Activated CD4-positive, alpha-beta T cell treated with anti-CD3 and anti-CD28 coated beads for 1 hour (primary cell): ENCODE measurements around the gene FXYD6.

ENCODE experiments used
- DNase-seq: peaks from one replicate; pipeline ENCODE4 v3.0.0-alpha.2; 2020

Gene FXYD6

DNA sequence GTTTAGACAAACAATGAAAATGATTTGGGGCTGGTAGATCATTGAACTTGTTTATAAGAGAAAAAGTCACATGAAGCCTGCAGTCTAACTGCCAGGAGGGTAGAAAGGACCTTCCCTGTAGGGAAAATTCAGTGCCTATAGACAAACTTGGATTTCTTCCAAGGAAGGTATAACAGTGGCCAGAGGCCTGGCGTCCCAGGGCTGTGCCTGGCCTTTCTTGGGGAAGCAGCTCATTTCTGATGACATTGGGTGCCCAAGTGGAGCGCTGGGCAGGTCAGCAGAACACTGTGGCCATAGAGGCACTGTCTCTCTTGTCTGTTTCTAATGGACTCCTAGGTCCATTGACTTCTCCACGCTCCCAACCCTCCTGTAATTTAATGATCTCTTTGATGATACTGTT, 6.6 kb upstream of the FXYD6 start:
- DNase-seq: no peak

DNA sequence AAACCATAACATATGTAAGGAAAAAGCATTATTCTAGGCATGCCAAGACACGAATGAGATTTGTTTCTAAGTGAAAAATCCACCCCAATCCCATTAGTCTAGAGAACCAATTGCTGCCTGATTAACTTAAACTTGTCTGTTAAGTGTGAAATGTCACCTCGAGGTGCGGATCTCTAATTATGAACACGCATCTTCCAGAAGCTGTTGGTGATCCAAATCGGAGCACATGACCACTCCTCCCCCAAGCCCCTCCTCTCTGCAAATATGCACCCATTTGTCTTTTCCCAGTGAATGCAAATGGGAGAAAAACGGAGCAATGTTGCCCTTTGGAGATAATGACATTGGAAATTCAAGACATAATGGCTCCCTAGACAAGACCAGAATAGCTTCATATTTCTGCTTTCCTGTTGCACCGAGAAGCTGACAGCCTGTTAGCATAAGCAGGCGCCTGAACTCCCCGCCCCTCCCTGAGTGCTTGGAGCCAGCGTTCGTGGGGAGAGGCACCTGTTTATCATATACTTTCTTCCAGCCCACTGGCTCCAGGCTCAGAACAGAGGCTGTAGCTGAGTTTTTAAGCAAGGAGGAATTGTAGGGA, 6.0 kb upstream of the FXYD6 start:
- no peak for DNase-seq

DNA sequence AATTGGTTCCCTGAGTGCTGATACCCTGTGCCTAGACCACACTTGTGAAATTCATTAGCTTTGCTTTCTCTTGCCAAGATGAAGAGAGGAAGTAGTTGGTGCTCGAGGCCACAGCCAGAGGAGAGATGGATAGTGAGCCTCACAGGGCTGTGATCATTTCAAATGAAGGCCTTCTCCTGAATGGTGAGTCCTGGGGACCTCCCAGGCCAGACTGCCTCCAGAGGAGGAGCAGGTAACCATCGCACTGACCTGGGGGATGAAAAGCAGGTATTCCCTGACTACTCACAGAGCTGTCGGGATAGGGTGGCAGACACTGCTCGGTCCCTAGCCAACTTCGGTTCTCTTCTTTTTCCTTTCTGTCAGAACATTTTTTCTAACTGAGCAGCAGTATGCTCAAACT, 4.8 kb upstream of the FXYD6 start:
- no peak for DNase-seq

DNA sequence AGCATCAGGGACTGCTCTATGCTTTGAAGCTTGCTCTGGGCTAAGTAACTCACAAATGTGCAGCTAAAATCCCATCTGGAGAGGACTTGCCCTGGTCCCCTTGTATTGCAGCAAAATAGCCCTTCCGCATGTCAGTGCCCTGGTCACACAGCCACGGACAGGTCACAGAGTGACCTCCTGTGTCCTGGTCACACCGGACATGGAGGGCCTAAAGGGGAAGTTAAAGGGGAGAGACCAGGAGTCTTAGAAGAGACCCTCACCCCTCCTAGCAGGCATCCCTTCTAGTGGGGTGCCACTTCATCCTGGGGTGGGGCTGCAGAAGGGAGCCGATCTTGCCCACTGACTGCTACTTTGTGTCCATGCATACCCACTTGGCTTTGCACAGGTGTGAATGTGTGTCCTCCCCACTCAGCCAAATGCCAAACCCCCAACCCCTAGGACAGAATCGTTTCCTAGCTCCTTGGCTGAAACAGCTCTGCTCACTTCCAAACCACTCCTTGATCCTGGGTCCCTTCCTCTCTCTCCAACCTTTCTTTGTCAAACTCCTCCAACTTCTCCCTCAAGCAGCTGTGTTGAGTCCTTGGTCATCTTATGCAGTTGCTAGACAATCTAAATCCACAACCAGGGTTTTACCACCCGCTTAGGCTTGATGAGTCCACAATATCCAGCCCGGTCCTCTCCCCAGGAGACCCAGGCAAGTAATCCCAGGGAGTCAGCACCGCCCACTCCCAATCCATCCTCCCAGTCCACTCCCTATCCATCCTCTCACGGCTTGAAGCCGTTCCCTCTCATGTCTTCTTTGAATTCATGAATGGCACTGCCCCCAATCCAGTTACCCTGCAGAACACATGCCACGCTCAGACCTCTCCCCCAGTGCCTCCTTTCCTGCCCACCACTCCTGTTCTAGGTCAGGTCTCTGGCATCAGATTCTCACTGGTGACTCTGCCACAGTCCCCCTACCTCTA, 3.3 kb upstream of the FXYD6 start:
- no peak for DNase-seq

DNA sequence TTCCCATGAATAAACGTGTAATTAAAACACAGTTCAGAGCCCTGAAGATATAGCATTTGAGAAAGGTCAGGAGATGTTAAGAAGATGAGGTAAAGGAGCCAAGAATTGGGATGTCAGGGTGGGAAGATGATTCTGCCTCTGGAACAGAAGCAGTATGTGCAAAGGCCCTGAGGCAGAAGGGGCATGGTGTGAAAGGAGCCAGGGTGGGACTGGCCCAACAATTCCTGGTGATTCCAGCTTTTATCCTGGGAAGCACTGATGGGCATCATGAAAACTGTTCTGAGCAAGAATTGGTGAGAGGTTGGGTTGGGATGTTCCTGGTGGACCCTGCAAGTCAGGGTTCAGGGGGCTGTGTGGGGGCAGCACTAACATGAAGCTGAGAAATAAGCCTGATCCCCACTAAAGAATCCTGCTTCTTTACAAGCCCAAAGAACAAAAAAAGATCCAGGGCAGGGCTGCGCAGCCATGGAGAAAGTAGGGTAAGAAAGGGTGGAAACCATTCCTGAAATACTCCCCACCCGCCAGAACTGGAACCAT, 2.5 kb upstream of the FXYD6 start:
- no peak for DNase-seq

DNA sequence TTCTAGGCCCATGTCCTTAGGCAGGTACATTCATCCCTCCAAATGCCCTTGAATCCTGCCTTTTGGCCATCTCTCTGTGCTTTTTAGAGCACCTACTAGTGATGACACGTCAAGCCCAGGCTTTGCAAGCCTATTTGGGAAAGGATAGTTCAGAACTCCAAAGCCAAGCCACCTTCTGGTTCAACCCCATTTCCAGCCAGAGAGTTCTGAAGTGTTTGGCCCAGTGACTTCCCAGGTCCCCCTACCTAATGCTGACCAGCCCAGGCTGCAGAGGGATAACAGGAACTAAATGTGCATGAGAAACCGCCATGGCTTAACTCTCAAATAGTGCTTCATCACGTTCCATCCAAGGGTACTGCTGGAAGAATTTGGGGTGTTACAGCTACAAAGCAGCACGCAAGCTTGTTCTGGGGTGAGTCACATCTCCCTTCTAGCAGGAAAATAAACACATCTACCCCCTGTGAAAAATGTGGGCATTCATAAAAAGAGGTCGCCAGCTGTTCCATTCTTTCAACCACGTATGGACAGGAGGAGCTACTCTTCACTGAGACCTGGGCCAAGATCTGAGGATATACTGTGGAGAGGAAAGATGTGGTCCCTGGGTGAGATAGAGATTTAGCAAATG, 2.0 kb upstream of the FXYD6 start:
- DNase-seq: no peak

DNA sequence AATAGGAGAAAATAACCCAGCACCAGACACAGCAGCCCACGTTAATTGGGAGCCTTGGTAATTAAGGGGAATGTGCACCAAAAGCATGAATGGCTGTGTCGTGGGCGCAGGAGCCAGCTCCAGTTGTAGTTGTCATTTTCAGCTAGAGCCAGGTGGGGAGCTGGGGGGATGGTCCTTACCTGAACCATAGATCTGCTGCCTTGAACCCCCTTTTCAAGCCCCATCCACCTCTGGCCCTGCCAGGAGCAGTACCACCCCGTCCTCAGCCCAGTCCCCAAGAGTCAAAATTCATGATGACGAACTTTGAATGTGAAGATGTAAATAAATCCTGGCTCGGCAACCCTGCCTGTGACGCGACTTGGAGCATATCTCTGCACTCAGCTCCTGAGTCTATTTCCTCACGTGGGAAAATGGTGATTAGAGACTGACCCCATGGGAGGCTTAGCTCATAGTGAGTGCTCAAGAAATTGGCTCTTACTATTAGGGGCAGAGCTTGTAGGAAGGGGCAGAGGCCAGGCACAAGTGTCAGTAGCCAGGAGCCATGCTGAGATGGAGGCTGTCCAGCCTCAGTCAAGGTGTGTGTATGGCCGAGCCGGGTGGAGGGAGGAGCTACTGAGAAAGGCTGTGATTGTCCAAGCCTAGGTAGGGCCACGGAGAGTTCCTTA, 794 bp upstream of the FXYD6 start:
- no peak for DNase-seq

DNA sequence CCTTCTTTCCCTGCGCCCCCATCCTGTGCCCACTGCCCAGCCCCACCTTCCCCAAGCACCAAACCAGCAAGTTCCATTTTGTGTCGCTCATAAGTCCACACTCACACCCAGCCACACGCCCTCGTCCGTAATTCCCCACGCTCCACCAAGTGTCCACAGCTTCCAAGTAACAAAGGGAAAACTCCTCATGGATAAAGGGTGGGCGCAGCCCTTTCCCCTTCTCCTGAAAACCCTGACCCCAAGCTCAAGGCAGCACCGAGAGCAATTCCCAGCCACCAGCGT, 458 bp downstream of the FXYD6 start:
- no peak for DNase-seq

DNA sequence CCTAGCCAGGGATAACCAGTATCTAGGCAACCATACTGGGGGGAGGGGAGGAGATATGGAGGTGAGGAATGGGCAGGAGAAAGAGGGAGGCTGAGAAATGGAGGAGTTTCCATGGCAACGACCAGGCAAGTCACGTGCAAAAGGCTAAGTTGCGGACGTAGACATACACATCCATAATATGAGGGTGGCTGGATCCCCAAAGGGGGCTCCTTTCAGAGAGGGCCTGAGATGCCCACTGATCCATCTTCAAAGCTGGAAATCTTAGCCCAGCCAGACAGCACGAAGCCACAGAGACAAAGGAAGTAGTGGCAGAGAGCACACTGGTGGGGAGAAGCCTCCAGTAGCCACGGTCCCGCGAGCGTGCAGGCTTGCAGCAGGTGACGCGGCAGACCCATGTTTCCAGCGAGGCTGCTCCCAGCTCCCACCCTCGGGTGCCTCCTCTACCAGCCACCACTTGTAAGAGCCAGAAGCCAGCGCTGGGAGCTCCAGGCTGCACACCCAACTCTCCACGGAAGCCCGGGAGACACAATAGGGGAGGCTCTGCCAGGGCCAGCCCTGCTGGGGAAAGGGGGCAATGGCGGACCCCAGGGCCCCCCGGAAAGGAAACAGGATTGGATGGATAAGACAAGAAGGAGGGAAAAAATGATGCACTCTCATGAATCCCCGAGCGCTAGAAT, 938 bp downstream of the FXYD6 start:
- DNase-seq: no peak

DNA sequence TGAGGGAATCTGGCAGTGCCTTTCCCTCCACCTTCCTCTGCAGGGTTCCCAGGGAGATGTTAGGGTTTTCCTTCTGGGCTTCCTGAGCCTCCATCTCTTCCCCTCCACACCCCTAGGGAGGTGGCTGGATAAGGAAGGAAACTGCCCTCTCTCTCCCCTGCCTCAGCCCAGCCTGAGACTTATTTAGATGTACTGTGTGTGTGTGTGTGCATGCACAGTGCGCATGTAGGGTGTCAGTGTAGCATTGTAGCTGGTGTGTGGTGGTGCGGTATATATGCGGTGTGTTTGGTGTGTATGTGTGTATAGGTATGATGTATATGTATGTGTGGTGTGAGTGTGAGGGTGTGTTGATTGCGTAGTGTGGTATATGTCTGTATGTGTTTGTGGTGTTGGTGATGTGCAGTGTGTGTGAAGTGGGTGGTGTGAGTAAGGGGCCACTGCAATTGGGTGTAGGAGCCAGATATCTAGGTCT, 1.5 kb downstream of the FXYD6 start:
- no peak for DNase-seq

DNA sequence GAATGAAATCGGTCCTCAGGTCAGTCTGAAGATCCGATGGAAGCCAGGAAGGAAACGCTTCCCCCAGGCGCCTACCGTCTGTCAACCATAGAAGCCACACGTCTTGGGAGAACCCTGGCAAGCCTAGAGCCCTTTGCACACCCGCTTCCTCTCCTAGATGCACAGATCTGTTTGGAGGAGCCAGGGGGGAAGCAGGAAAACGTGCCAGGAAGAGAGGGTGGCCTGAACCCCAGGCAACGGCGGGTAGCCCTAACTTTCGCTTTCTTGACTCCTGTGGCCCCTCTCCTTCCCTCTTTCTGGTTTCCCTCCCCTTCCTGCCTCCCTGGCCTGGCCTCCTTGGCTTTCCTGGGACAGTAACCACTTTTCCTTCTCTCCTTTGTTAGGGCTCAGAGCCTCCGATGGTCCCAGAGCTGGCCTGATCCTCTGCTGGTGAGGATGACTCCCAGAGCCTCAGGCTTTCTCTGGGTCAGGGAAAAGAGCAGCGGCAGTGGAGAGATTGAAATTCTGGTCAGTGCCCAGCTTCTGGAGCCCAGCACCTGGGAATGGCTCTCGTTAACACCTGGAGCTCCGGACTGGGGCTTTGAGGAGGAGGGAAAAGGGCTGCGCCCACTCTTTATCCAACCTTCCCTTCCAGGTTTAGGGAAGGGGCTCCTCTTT, 2.1 kb downstream of the FXYD6 start:
- DNase-seq: no peak

DNA sequence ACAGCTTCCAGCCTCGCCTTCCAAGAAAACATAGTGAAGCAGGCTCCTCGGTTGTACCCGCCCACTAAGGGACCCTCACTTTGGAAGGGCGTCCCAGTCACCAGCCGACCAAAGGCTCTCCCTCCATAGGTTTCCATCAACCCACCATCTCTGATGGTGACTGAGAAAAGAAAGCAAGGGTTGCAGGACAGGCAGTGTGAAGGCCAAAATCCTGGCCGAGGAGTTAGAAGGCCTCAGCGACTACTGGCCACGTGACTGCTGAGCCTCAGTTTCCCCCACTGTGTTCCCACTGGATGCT, 2.7 kb downstream of the FXYD6 start:
- DNase-seq: no peak

DNA sequence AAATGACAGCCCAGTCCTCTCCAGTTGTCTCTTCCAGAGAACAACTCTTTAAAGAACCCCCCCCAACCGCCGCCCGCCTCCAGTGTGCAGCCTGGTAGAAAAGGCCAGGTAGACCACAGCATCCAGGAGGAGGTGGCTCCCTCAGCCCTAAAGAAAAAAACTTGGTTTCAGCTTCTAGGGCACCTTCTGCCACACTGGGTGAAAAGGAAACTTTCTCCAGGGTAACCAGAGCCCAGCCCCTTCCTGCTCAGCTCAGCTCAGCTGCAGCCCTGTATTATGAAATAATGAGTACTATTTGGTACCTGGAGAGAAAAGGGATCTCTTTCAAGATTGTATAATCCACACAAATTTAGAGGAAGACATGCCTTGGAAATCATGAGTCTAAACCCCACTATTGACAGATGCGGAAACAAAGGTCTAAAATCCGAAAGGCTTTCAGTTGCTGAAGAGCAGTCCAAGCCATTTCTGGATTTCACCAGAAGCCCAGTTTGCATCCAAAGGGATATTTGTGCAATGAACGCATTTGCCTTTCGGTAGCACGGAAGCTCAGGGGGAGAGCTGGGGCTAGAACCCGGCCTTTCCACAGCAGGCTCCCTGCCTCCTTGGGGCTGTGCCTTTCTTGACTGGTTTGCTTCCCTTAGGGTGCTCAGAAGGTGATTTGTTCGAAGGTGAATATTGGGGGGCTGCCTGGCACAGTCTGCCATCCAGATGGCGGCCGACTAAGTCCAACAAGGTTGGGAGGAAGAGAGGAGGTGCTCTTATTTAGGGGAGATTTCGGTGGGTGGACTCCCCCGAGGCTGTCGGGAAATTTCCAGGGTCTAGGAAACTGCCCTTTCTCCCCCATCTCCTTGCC, 3.3 kb downstream of the FXYD6 start:
- DNase-seq: no peak

DNA sequence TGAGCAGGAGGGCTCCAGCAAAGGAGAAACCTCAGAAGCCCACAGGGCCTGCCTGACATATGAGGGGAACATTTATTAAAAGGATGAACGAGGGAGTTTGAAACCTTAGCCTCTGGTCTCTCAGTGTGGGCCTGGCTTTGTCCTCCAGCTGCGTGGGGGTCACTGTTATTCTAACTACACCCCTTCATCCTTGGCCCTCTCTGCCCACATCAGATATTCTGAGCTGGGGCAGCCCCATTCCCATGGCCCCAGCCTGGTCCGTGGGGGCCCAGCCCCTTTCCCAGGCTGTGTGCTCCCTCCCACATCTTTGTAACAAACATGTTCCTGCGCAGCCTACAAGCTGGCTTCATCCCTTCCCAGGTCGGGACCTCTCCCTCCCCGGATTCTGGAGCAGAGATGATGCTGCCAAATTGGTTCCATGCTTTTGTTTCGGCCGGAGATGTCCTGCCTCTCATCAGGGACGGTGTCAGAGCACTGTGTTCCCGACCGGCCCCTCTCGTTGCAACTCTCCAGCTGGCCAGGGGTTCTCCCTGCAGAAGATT, 4.0 kb downstream of the FXYD6 start:
- no peak for DNase-seq

DNA sequence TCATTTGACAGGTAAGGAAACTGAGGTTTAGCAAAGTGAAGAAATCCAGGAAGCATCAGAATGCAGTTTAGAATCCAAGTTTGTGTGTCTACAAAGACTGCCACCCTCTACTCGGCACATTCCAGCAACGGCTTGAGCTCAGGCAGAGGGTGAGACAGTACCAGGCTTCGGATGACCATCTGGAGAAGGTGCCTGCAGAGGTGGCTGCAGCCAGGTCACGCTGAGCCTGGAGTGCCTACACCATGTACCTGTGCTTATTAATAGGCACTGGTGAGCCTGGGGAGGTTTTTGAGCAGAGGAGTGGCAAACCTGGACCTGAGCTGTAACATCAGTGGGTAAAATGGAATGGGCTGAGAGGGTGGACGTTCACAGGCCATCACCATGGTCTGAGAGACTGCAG, 4.7 kb downstream of the FXYD6 start:
- DNase-seq: no peak

DNA sequence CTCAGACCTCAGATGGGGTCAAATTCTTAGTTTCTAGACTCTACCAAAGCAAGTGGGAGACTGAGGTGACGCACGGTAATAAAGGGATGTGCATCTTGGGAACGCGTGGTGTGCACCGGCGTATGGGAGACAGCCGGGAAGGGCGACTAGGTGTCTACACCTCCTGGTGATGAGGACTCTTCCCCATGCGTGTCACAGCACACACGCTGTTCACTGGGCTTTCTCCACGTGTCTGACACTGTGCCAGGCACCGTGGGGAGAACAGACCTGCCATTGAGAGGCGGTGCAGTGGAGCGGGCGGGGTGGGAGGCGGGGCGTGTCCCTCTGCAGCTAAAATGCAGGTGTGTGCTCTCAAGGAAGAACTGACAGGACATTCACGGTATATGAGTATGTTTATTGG, 5.3 kb downstream of the FXYD6 start:
- no peak for DNase-seq

DNA sequence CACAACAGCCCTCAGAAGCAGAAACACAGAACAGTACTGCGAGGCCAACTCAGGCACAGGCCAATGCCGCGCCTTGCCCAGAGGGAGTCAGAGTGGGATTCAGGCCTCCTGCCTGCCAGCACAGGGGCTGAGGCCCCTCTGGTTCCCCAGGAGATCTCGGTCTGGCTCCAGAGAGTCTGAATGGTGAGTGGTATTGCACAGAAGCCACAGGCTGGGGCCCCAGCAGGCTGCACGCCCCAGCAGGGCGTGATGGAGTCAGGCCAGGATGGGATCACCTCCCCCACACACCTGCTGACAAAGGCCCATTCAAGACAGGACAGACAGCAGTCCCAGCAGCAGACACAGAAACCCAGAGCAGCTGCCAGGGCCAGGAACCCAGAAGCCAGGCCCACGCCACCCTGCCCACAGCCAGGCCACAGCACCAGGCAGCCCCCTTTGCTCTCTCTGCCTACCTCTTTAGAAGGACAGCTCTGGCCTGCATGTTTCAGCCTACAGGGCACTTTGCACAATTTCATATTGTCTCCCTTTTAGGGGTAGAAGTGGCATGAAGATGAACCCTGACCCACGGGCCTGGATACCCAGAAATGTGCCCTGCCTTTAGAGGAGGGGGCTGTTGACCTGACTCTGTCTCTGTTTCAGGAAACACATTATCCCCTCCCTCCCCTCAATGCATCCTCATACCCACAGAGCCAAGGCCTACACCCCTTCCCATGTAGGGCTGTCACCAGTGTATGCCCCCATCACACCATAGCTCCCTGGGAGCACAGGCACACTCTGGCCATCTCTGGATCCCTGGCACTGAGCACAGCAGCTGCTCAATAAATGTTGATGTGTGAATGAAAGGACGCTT, 6.1 kb downstream of the FXYD6 start:
- DNase-seq: no peak

DNA sequence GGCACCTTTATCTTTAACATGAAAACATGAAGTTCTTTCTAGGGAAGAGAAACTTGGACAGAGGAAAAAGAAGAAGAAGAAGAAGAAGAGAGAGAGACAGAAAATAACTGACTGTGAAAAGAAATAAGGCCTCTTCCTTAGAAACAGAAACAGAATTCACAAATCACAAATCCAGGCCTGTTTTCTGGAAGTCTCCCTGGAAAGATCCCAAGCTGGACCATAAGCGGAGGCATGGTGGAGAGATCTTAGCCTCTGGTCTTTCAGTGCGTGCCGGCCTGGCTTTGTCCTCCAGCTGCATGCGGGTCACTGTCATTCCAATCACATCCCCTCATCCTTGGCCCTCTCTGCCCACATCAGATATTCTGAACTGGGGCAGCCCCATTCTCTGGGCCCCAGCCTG, 6.9 kb downstream of the FXYD6 start:
- no peak for DNase-seq

DNA sequence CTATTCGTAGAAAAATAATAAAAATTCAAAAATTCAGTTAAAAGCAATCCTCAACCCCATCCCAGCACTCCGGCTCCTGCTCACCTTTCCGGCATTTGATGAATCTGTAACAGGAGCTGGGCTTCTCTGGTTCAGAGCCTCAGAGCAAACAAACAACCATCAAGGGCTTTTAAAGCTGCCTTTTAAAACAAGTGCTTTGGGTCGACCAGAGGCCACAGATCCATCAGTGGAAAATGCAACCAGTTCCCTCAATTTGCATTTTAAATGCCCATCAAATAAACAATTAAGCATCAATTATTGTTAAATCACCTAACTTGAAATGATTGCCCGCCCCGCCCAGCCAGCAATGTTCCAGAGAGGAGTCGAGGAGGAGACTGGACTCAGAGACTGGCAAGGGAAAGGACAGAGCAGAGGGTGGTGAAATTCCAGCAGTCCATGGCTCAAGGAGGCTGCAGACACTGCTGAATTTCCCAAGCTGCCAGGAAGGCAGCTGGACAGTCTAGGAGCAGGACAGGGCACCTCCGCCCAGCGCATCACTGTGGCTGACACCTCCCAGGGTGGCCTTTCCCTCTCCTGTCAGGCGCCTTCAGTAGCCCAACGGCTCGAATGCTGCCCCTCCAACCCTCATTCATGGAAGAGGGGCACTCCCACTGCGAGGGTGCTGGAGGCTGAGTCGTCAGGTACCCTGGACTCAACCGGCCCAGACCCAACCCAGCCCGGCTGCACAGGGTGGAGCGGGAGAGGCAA, 7.5 kb downstream of the FXYD6 start:
- no peak for DNase-seq
